BJ (cell line): ENCODE results near the gene NLGN1. TPM values are rescaled to one million over a fixed set of nuclear protein-coding genes. Genes with fewer than 3 reads are reported as not detected.

ENCODE experiments used
- CTCF ChIA-PET: fragments of 350-600 bp; formaldehyde crosslinking; extraction: SDS; loops from one replicate; lab custom pipeline; 2021; ENCODE audit warnings: antibody characterized with exemption, inconsistent platforms; lab: Yijun Ruan, JAX
- POLR2A ChIA-PET: fragments of 300-600 bp; sonication (Branson Sonifier 250); formaldehyde crosslinking; extraction: SDS; loops from one replicate; lab custom pipeline; 2021; ENCODE audit warnings: antibody characterized with exemption; lab: Charles Lee
- DNase-seq: peaks from one replicate; pipeline ENCODE4 v3.0.0-alpha.2; 2011; ENCODE audit warnings: low read depth
- H3K27me3 ChIP-seq: 2 replicates; pipeline ENCODE4 v1.6.0; 2011; ENCODE audit warnings: low read length; ENCODE audit not compliant: control insufficient read depth, insufficient read depth
- H3K36me3 ChIP-seq: 2 replicates; pipeline ENCODE4 v1.5.1; 2011; ENCODE audit warnings: low read length; ENCODE audit not compliant: control insufficient read depth, insufficient read depth
- H3K4me3 ChIP-seq: 2 replicates; pipeline ENCODE4 v1.5.1; 2011; ENCODE audit warnings: low read depth, mild to moderate bottlenecking, control low read depth, low read length
- polyA plus RNA-seq: library from polyadenylated mRNA; depleted of rRNA; stranded (reverse); fragments of >200 nt; gene quantifications from 2 replicates; pipeline ENCODE4 v1.2.3, GENCODE V29; 2011
- TF ChIP-seq, protein P1 (sequence below): IDR thresholded peaks from 2 replicates; pipeline ENCODE4 v1.5.1; 2011; ENCODE audit warnings: low read depth, mild to moderate bottlenecking, control low read depth, inconsistent platforms, low read length, moderate library complexity; ENCODE audit not compliant: insufficient read depth

The NLGN1 gene
- polyA plus RNA-seq, 1 experiment: 15.5 TPM

DNA sequence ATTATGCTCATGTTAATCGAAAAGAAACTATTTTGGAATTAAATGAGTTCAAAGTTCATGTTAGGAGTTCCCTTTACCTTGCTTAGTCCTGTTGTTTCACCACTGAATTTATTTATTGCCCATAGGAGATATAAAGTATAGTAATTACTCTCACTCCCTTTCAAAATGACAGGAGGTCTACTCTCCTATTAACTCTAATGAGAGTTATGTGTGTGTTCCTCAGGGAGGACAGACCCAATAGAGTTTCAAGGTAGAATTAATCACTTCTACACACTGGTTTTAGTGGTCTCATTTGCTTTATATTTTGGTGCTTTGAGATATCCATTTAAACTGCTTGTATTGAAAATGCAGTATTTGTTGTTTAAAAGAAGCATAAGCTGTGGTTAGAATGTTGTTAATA is 398.9 kb downstream of the NLGN1 start:
- H3K27me3 ChIP-seq: no peaks in the 10 kb centered on the region
- TF ChIP-seq, protein P1, sequence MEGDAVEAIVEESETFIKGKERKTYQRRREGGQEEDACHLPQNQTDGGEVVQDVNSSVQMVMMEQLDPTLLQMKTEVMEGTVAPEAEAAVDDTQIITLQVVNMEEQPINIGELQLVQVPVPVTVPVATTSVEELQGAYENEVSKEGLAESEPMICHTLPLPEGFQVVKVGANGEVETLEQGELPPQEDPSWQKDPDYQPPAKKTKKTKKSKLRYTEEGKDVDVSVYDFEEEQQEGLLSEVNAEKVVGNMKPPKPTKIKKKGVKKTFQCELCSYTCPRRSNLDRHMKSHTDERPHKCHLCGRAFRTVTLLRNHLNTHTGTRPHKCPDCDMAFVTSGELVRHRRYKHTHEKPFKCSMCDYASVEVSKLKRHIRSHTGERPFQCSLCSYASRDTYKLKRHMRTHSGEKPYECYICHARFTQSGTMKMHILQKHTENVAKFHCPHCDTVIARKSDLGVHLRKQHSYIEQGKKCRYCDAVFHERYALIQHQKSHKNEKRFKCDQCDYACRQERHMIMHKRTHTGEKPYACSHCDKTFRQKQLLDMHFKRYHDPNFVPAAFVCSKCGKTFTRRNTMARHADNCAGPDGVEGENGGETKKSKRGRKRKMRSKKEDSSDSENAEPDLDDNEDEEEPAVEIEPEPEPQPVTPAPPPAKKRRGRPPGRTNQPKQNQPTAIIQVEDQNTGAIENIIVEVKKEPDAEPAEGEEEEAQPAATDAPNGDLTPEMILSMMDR: no peak
- H3K4me3 ChIP-seq: no peak overlapping the region
- CTCF ChIA-PET: no interaction called here
- no peaks in the 10 kb centered on the region for H3K36me3 ChIP-seq
- DNase-seq: no peak
- POLR2A ChIA-PET: no interaction called here

DNA sequence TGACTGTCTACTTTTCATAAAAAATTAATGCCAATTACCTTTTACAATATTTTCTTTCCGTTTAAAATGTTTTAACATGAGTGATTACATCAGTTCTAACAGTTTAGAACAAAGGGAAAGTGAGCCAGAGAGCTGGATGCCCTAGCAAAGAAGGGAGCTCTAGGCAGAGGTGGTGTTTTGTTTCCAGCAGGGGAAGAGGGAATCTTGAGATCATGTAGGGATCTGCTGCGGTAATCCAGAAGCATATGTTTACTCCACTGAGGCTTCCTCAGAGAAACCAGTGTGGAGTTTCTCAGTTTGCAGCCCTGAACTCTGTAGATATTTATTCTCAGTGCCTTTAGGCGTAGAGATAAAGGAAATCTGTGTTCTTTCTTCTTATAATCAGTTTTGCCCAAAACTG is 399.3 kb downstream of the NLGN1 start:
- POLR2A ChIA-PET: no interaction called here

GRCh38 chr3:173799060-173799816 is 401.7 kb downstream of the NLGN1 start:
- ChIA-PET CTCF (no interaction called here), POLR2A (no interaction called here)
- H3K4me3 ChIP-seq: no peak overlapping the region
- H3K27me3 ChIP-seq: no peaks in the 10 kb centered on the region
- TF ChIP-seq, protein P1: no peak
- DNase-seq: no peak
- no peaks in the 10 kb centered on the region for H3K36me3 ChIP-seq

More for the DNA sequence above, 399.3 kb downstream of the NLGN1 start:
- no peak for DNase-seq
- no peak overlapping the region for H3K4me3 ChIP-seq
- no peaks in the 10 kb centered on the region for H3K27me3 ChIP-seq
- CTCF ChIA-PET: no interaction called here
- TF ChIP-seq, protein P1: no peak
- no peaks in the 10 kb centered on the region for H3K36me3 ChIP-seq

DNA sequence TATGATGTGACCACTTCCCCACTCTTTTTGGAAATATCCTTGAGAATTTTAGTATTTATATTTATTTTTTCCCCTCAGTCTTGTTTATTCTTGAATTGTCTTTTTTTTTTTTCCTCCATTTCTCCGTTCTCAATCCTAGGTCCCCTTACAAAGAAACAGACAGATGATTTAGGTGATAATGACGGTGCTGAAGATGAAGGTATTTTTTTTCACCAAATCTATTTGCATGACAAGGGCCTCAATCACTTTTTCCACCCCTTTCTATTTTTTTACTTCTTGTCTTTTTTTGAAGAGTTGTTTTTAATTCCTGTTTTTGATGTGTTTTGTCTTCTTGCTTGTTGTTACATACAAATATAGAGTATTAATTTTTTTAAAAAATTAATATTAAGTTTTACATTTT is 402.6 kb downstream of the NLGN1 start:
- H3K36me3 ChIP-seq: no peaks in the 10 kb centered on the region
- no peak overlapping the region for H3K4me3 ChIP-seq
- ChIA-PET POLR2A (no interaction called here), CTCF (no interaction called here)
- no peak for DNase-seq
- TF ChIP-seq, protein P1: no peak
- no peaks in the 10 kb centered on the region for H3K27me3 ChIP-seq

GRCh38 chr3:173814809-173815208 is 417.3 kb downstream of the NLGN1 start:
- H3K36me3 ChIP-seq: no peaks in the 10 kb centered on the region
- H3K27me3 ChIP-seq: no peaks in the 10 kb centered on the region
- TF ChIP-seq, protein P1: no peak
- ChIA-PET CTCF (no interaction called here), POLR2A (no interaction called here)
- no peak for DNase-seq
- H3K4me3 ChIP-seq: no peak overlapping the region
